Ascending aorta (tissue), 2 donors: ENCODE results near the gene ZNF689. TPM values are rescaled to one million over a fixed set of nuclear protein-coding genes. Genes with fewer than 3 reads are reported as not detected.

Source experiments
- DNase-seq, 2 donors: peaks; one replicate each; pipeline ENCODE4 v3.0.0-alpha.2; 2019; ENCODE audit warnings: low spot score in 2 of 2
- H3K27ac ChIP-seq, 2 donors: fragments of 200-600 bp; sonication (generic); one replicate each; pipeline ENCODE4 v1.5.1; 2016 to 2017; ENCODE audit warnings: mild to moderate bottlenecking in 1 of 2
- H3K27me3 ChIP-seq: fragments of 200-600 bp; sonication (generic); one replicate; pipeline ENCODE4 v1.5.1; 2017
- H3K36me3 ChIP-seq, 2 donors: fragments of 200-600 bp; sonication (generic); one replicate each; pipeline ENCODE4 v1.5.1; 2016
- H3K4me1 ChIP-seq, 2 donors: fragments of 200-600 bp; sonication (generic); one replicate each; pipeline ENCODE4 v1.5.1; 2016 to 2017; ENCODE audit warnings: mild to moderate bottlenecking in 1 of 2
- H3K4me3 ChIP-seq, 2 donors: fragments of 200-600 bp; sonication (generic); one replicate each; pipeline ENCODE4 v1.5.1; 2016 to 2017; ENCODE audit warnings: mild to moderate bottlenecking in 1 of 2
- H3K9me3 ChIP-seq, 2 donors: fragments of 200-600 bp; sonication (generic); one replicate each; pipeline ENCODE4 v1.5.1; 2016
- CTCF ChIP-seq, 3 experiments: fragments of 200-600 bp in 2 of 3; fragments of 450-650 bp in 1 of 3; sonication (generic) in 2 of 3; IDR thresholded peaks; one replicate each; pipeline ENCODE4 v1.5.1; 2016 to 2019; ENCODE audit warnings: antibody characterized with exemption in 3 of 3, mild to moderate bottlenecking in 1 of 3, moderate library complexity in 1 of 3
- intact Hi-C: fragments of 100-400 bp; cut with DNase I; formaldehyde crosslinking; loops from one replicate; pipeline ENCODE4 v1.15.1; 2023
- total RNA-seq: library from RNA; depleted of rRNA; stranded (reverse); fragments of >200 nt; gene quantifications from one replicate; pipeline ENCODE4 v1.1.0, GENCODE V29; 2016

The ZNF689 gene
- total RNA-seq, 1 donor from 2014 or later, result 7.0 TPM

- H3K36me3 ChIP-seq, result peaks cover 51 to 53% of the 10 kb centered on the region in 2 donors
- TF ChIP-seq CTCF (IDR thresholded peaks at IDR 0.05), result no peak
- no peaks in the 10 kb centered on the region for H3K27me3 ChIP-seq
- peaks cover 30 to 42% of the 10 kb centered on the region in 2 donors for H3K4me1 ChIP-seq
- no peak for DNase-seq
- H3K9me3 ChIP-seq, result no peaks in the 10 kb centered on the region
- no peak overlapping the region for H3K4me3 ChIP-seq
- intact Hi-C loops, result loop anchor here (5.0 to 10.0 kb wide), 5 partner anchors 91 to 801 kb away; partner anchors contain the start of genes ALDOA, ARMC5, PHKG2 and ZNF646
- no peak overlapping the region for H3K27ac ChIP-seq
These were observed 46.2 kb upstream of the ZNF689 start for GRCh38 chr16:30656388-30656787.

- Histone ChIP-seq H3K4me1 (peaks cover 25 to 37% of the 10 kb centered on the region in 2 donors), H3K27ac (no peak overlapping the region), H3K4me3 (no peak overlapping the region), H3K9me3 (no peaks in the 10 kb centered on the region), H3K27me3 (no peaks in the 10 kb centered on the region), H3K36me3 (peaks cover 46 to 49% of the 10 kb centered on the region in 2 donors)
- no peak for TF ChIP-seq CTCF (IDR thresholded peaks at IDR 0.05)
- intact Hi-C loops, result loop anchor here (5.0 to 10.0 kb wide), 5 partner anchors 91 to 801 kb away; partner anchors contain the start of genes ALDOA, ARMC5, PHKG2 and ZNF646
- no peak for DNase-seq
These were observed 45.7 kb upstream of the ZNF689 start for GRCh38 chr16:30655815-30656347.

- TF ChIP-seq CTCF (IDR thresholded peaks at IDR 0.05), result no peak
- peaks cover 43 to 46% of the 10 kb centered on the region in 2 donors for H3K36me3 ChIP-seq
- intact Hi-C loops, result loop anchor here (5.0 to 10.0 kb wide), 5 partner anchors 92 to 802 kb away; partner anchors contain the start of genes ALDOA, ARMC5, PHKG2 and ZNF646
- no peaks in the 10 kb centered on the region for H3K27me3 ChIP-seq
- H3K4me1 ChIP-seq, result peaks cover 14 to 28% of the 10 kb centered on the region in 2 donors
- no peaks in the 10 kb centered on the region for H3K9me3 ChIP-seq
- no peak overlapping the region for H3K4me3 ChIP-seq
- H3K27ac ChIP-seq, result no peak overlapping the region
- no peak for DNase-seq
These were observed 44.7 kb upstream of the ZNF689 start for GRCh38 chr16:30654856-30655255.

GRCh38 chr16:30652718-30653117 lies 42.5 kb upstream of the ZNF689 start:
- intact Hi-C loops, result loop anchor here (10.0 kb wide), 2 partner anchors 422 to 588 kb away; partner anchors contain the start of genes ALDOA, ZNF646 and ZNF668
- Histone ChIP-seq H3K27ac (peak overlapping the region; percentile 95), H3K27me3 (no peaks in the 10 kb centered on the region), H3K36me3 (peaks cover 43 to 46% of the 10 kb centered on the region in 2 donors), H3K4me1 (peaks cover 14 to 28% of the 10 kb centered on the region in 2 donors), H3K4me3 (peak overlapping the region in 1 of 2 donors; percentile 91), H3K9me3 (no peaks in the 10 kb centered on the region)
- DNase-seq, result no peak
- TF ChIP-seq CTCF (IDR thresholded peaks at IDR 0.05), result no peak

- peaks cover 7 to 21% of the 10 kb centered on the region in 2 donors for H3K4me1 ChIP-seq
- intact Hi-C loops, result loop anchor here (10.0 kb wide), 2 partner anchors 423 to 587 kb away; partner anchors contain the start of genes ALDOA, ZNF646 and ZNF668
- DNase-seq, result no peak
- H3K27ac ChIP-seq, result peak overlapping the region; percentile 95
- peaks cover 43 to 46% of the 10 kb centered on the region in 2 donors for H3K36me3 ChIP-seq
- H3K9me3 ChIP-seq, result no peaks in the 10 kb centered on the region
- peak overlapping the region; percentile 74 to 91 for H3K4me3 ChIP-seq
- no peak for TF ChIP-seq CTCF (IDR thresholded peaks at IDR 0.05)
- no peaks in the 10 kb centered on the region for H3K27me3 ChIP-seq
These were observed 41.8 kb upstream of the ZNF689 start for GRCh38 chr16:30652005-30652296.
